Skin epidermis (tissue), 12 donors: ENCODE results near the gene ARID3A.
A peak's percentile ranks its signal among the peaks of the same experiment; 100 is the strongest.

Experiments used
- H3K27ac ChIP-seq, 21 experiments: fragments of 200-600 bp; sonication (generic) in 11 of 21; one replicate each; pipeline ENCODE4 v1.5.0; 2020; ENCODE audit warnings: mild to moderate bottlenecking in 3 of 21, inconsistent platforms in 2 of 21, moderate library complexity in 2 of 21
- H3K4me3 ChIP-seq, 7 experiments: fragments of 200-600 bp; sonication (generic) in 2 of 7; one replicate each; pipeline ENCODE4 v1.5.0; 2020; ENCODE audit warnings: inconsistent platforms in 2 of 7, mild to moderate bottlenecking in 2 of 7, moderate library complexity in 1 of 7

The ARID3A gene

DNA sequence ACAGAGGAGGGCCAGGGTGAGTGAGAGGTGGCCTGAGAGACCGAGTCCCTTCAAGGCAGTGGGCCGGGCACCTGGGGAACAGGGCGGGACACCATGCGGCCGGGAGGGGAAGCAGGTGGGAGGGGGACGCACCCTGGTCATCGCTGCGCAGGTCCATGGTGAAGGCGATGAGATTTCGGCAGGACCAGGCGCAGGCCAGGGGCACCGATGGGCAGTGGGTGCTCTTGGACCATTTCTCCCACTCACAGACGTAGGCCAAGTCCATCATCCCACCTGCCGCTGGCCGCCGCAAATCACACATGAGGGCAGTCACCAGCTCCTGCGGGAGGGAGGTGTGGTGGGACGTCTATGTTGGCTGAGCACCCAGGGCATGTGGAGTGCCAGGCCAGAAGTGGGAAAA, 35.0 kb upstream of the ARID3A start:
- Histone ChIP-seq H3K4me3 (no peak overlapping the region), H3K27ac (peak overlapping the region in 1 of 21 experiments; percentile 38)

DNA sequence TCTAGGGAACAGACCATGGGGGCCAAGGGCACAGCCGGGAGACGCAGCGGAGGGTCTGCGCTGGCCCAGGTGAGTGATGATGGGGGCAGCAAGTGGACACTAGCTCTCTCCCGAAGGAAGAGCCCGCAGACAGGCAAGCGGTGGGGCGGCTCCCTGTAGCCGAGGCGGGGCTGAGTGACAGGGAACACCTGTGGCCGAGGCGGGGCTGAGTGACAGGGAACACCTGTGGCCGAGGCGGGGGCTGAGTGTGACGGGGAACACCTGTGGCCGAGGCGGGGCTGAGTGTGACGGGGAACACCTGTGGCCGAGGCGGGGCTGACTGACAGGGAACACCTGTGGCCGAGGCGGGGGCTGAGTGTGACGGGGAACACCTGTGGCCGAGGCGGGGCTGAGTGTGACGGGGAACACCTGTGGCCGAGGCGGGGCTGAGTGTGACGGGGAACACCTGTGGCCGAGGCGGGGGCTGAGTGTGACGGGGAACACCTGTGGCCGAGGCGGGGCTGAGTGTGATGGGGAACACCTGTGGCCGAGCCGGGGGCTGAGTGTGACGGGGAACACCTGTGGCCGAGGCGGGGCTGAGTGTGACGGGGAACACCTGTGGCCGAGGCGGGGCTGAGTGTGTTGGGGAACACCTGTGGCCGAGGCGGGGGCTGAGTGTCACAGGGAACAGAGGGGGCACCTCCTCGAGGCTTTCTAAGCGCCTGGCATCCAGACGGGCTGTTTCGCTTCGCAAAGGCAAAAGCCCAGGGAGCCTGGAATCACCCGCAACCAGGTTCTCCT, 34.2 kb upstream of the ARID3A start:
- H3K27ac ChIP-seq: peak overlapping the region in 19 of 21 experiments; percentile 86 to 99 (median 98)
- H3K4me3 ChIP-seq: peak overlapping the region; percentile 50 to 94 (median 82)

DNA sequence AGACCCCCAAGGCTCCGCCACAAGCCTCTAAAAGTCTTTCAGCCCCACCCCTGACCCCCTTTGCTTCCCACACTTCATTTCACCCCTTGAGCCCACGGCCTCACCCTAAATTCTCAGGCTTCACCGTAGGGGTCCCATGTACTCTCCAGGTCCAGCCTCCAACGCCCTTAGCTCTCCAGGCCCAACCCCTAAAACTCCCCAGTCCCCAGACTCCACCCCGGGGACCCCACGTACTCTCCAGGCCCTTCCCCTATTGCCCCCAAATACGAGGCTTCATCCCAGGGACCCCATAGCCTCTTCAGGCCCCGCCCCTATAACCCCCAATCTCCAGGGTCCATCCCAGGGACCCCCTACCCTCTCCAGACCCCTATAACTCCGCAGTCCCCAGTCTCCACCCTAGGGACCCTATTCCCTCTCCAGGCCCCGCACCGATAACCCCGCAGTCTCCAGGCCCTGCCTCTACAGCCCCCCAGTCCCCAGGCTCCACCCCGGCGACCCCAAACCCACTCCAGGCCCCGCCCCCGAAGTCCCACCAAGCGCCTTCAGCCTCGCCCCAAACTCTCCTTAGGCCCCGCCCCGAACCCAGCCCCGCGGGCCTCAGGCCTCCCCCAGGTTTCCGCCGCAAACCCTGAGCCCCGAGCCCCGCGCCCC, 33.5 kb upstream of the ARID3A start:
- H3K27ac ChIP-seq: peak overlapping the region; percentile 86 to 99 (median 97)
- peak overlapping the region; percentile 50 to 94 (median 82) for H3K4me3 ChIP-seq

DNA sequence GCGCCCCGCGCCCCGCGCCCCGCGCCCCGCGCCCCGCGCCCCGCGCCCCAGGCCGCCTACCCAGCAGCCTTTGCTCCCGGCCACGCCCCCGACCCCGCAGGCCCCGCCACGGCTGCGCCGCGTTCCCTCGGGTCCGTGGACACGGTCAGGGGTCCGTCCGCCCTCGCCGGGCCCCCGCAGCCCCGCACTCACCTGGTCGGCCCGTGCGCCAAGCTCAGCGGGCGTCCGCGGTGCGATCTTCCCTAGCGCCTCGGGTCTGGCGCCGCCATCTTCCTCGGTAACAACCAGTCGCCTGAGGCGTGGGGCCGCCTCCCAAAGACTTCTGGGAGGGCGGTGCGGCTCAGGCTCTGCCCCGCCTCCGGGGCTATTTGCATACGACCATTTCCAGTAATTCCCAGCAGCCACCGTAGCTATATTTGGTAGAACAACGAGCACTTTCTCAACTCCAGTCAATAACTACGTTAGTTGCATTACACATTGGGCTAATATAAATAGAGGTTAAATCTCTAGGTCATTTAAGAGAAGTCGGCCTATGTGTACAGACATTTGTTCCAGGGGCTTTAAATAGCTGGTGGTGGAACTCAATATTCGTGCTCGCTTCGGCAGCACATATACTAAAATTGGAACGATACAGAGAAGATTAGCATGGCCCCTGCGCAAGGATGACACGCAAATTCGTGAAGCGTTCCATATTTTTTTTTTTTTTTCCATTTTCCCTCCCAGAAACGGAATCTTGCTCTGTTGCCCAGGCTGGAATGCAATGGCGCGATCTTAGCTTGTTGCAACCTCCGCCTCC, 32.7 kb upstream of the ARID3A start, which contains the start of the genes MED16 and RNU6-9:
Gene MED16, minus strand, starts transcription at position 294 of the 796 bp plus-strand sequence. CDS start 2,056 bp downstream, outside the sequence.
Gene RNU6-9, plus strand, starts transcription at position 591 of the 796 bp plus-strand sequence.
- peak within 1 kb of the TSS; percentile 86 to 99 (median 97) for H3K27ac ChIP-seq

DNA sequence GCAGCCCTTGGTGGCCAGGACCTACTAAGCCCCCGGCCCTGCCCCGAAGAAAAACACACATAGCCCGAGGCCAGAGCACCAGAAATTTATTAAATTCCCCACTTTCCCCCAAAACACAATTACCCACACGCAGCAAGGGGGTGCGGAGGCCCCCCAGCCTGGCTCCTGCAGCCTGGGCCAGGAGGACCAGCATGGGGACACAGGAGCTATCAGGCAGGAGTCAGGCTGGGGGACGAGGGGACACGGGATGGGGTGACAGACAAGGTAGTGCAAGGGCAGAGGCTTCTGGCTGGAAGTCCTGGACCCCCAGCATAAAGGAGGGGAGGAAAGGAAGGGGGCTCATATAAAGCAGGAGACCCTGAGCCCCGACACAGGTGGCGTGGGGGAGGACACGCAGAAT, 29.4 kb upstream of the ARID3A start:
- H3K4me3 ChIP-seq: no peak overlapping the region
- no peak overlapping the region for H3K27ac ChIP-seq

More for the DNA sequence above, 32.7 kb upstream of the ARID3A start, which contains the start of the genes MED16 and RNU6-9:
- H3K4me3 ChIP-seq: peak within 1 kb of the TSS; percentile 50 to 94 (median 82)

DNA sequence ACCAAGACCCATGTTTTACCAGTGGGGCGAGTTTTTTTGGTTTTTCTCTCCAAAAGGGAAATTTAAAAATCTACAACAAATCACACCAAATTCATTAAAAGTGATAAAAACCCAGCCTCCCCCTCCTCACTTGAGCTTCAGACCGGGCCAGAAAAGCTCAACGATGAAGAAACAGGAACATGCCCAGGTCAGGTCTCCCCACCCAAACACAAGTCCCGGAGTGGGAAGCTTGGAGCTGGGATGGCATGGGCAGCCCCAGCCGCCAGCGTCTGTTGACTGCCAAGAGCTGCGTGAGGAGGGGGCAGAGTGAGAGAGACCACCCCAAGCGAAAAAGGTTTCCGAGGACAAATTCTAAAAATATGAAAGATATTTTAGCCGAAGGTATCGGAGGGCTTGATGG, 28.8 kb upstream of the ARID3A start:
- H3K27ac ChIP-seq: no peak overlapping the region
- H3K4me3 ChIP-seq: no peak overlapping the region

DNA sequence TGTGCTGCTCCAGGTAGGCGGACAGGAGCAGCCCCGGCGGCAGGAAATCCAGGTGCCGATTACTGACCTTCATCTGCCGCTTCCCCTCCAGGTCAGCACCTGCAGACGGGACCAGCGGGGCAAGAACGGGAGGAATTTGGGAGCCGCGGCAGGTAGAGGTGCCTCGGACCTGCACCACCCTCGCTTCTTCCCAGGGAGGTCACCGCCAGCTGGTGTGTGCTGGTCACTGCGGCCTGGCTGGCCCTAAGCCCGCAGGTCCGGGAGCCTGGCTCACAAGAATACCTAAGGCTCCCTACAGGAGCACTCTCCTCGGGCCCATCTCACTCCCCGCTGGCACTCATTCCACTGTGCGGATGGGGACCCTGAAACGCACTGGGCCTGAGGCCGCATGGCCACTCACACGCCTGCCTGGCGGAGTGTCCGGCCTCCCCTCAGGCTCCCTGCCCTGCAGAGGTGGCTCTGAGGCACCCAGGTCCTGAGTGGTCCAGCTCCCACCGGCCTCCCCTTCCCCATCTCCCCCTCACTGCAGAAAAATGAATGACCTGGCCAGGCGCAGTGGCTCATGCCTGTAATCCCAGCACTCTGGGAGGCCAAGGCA, 28.3 kb upstream of the ARID3A start:
- no peak overlapping the region for H3K27ac ChIP-seq
- no peak overlapping the region for H3K4me3 ChIP-seq

DNA sequence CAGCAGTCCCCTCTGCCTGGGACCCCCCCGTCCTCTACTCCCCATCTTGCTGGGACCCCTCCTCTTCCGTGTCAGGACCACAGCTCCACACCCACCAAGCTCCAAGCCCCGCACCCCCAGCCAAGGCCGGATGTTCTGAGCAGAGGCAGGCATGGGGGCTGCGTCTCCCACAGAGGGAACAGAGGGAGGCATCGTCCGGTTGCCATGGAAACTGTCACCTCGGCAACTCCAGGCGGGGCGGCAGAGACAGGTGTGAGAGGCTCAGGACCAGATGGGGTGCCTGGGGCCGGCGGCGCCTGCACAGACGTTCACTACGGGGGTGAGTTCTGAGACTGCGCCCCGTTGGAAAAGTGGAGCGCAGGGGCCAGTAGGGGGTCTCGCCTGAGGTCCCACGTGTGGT, 27.2 kb upstream of the ARID3A start:
- Histone ChIP-seq H3K27ac (no peak overlapping the region), H3K4me3 (no peak overlapping the region)

DNA sequence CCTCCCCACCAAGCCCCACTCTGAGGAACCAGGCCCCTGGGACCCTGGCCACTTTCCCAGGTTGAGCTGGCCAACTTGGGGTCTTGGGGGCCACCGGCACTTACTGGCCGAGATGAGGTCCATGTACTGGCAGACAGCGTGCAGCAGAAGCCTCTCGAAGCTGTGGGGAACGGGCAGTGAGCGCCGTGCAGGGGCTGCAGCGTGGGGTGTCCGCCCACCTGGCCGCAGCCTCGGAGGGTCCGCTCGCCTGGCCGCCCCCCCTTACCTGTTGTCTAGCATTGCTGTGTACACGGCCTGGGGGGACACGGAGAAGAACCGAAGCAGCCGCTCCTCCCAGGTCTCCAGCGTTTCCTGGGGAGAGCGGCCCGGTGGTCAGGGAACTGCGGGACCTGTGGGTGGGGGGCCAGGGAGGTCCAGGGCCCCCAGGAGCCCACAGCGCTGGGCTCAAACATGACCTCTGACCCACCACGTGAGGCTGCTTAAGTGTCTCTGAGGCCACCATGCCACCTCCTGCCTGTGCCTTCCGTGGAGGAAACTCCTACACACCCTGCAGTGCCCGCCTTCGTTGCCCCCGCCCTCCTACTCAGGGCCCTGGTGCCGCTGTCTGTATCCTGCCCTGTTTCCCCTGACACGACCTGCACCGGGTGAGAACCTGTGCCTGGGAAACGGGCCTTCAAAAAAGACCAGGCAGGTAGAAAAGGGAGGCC, 26.3 kb upstream of the ARID3A start:
- Histone ChIP-seq H3K27ac (no peak overlapping the region), H3K4me3 (no peak overlapping the region)

DNA sequence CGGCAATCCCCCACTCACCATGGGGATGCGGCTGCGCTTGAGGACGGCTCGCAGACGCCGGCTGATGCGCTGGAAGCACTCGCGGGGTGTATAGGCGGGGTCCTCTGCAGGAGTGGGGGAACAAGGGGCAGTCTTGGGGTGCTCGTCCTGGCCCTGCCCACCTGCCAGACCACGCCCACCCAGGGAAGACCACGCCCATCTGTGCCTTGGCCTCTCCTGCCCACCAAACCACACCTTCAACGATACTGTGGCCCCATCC, 25.9 kb upstream of the ARID3A start:
- Histone ChIP-seq H3K27ac (no peak overlapping the region), H3K4me3 (no peak overlapping the region)

DNA sequence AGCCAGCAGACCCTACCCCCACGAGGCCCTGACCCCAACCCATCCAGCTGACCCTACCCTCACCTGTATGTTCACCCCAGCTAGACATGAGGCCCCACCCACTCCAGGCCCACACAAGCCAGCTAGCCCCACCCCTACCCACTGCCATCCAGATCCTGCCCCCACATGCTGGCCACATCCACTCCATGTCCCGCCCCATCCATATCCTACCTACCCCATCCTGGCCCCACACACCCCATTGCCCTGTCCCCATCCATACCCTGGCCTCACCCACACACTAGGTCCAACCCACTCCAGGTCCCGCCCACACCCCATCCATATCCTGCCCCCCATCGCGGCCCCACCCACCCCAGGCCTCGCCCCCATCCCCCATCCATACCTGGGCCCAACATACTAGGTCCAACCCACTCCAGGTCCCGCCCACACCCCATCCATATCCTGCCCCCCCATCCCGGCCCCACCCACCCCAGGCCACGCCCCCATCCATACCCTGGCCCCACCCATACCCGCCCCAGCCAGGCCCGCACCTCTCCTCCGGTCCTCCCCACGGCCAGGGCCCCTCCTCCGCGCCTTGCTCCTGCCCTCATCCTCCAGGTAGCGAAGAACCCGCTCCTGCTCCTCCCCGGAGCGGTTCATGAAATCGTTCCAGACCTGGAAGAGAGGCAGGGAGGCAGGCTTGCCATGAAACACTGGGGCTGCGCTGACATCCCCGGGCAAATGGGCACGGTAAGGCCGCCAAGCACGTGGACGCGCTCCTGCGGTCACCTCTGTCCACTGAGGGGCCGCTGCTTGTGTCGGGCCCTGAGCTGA, 25.3 kb upstream of the ARID3A start:
- Histone ChIP-seq H3K27ac (no peak overlapping the region), H3K4me3 (no peak overlapping the region)

DNA sequence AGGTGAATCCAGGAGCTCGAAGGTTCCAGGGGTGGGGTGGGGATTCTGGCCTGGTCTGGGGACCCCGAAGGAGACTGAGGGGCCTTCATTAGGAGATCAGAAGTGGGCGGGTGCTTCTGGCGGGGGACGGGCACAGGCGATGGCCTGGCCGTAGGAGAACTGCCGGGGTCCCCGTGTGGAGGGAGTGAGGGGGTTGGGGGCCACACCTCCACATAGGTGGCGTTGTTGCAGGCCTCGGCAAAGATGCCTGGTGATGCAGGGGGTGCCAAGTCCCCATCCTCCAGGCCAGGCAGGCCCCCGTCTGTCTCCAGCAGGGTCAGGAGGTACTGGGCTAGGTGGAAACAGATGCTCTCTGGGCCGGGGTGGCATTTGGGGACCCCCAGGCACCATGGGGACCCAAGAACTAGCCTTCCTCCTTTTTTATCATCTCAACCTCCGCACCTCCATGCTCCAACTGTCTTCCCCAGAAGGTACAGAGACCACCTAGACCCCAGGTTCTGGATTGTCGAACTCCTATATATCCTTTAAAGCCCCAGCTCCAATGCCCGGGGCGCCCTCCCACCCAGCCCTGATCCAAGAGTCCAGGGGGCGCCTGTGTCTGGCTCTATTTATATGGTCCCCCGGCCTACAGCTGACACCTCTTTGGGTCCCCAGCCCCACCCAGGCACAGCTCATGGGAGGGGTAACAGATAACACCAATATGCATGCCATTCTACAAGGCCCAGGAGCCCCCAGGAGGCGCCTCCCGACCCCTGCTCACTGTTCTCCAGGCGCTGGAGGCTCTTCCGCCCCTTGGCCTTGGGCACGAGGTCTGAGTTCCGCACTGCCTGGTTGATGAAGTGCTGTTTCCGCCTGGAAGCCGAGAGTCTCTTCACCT, 24.4 kb upstream of the ARID3A start:
- H3K4me3 ChIP-seq: no peak overlapping the region
- no peak overlapping the region for H3K27ac ChIP-seq

DNA sequence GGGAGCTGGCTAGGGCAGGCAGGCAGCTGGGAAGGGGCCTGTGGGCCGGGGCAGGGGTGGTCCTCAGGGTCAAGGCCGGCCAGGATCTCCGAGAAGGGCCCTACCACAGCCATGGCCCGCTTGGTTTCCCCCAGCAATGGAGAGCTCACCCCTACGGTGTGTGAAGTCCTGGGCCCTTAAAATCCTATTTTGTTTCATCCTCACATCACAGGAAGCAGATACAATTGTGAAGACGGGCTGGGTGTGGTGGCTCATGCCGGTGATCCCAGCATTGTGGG, 23.8 kb upstream of the ARID3A start:
- Histone ChIP-seq H3K4me3 (no peak overlapping the region), H3K27ac (no peak overlapping the region)

DNA sequence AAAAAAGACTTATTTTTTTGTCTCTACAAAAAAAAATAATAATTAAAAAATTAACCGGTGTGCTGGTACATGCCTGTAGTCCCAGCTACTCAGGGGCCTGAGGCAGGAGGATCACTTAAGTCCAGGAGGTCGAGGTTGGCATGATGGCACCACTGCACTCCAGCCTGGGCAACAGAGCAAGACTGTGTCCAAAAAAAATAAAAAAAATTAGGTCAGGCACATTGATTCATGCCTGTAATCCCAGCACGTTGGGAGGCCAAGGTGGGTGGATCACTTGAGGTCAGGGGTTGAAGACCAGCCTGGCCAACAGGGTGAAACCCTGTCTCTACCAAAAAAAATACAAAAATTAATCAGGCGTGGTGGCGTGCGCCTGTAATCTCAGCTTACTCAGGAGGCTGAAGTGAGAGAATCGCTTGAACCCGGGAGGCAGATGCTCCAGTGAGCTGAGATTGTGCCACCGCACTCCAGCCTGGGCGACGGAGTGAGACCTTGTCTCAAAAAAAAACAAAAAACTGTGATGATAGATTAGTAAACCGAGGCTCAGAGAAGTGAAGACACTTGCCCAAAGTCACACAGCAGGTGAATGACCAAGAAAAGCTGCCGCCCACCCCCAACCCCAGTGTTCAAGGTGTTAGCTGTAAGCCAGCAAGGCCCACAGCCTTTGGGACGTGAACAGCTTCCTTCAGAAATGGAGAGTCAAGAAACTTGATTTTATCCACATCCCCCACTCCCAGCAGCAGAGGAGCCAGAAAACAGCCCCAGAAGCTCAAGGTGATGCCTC, 23.2 kb upstream of the ARID3A start:
- H3K4me3 ChIP-seq: no peak overlapping the region
- no peak overlapping the region for H3K27ac ChIP-seq

DNA sequence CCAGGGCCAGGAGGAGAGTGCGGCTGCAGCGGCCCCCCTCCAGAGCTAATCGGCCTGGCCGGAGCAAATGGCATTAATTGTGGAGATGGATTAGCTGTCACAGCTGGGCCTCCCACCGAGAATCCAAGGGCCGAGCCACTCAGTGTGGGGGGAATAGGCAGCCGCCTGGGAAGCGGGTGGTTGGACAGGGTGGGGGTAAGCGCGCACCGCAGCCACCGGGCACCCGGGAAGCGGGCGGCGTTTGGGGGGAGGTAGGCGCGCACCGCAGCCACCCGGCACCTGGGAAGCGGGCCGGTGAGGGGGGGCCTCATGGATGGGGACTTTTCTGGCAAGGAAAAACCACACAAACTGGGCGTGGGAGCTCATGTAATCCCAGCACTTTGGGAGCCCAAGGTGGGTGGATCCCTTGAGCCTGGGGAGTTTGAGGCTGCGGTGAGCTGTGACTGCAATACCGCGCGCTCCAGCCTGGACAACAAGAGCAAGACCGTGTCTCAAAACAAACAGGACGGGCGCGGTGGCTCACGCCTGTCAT, 22.5 kb upstream of the ARID3A start:
- Histone ChIP-seq H3K27ac (no peak overlapping the region), H3K4me3 (no peak overlapping the region)

DNA sequence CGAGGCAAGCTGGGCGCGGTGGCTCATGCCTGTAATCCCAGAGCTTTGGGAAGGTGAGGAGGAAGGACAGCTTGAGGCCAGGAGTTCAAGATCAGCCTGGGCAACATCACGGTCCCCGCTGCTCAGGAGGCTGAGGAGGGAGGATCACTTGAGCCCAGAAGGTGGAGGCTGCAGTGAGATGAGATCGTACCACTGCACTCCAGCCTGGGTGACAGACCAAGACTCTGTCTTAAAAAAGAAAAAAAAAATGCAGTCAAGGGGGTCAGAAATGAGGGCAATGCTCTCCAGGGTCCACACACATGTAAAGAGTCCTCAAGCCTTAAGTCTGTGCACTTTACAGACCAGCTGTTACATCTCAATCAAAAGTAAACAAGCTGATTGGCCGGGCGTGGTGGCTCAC, 21.3 kb upstream of the ARID3A start:
- Histone ChIP-seq H3K27ac (no peak overlapping the region), H3K4me3 (no peak overlapping the region)

DNA sequence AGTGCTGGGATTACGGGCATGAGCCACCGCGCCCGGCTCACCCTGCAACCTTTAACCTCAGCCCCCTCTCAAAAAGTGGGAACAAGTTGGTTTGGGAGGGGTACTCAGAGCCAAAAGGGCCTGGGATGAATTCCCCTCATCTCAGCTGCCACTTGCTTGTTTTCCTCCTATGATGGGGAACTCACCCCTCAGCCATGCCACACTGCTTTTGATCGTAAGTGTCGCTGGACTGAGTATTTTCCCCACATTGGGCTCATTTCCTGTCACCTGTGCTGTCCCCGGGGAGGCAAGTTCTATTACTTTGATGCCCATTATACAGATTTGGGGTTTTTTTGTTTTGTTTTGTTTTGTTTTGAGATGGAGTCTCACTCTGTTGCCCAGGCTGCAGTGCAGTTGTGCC, 19.4 kb upstream of the ARID3A start:
- peak overlapping the region in 4 of 21 experiments; percentile 53 to 96 (median 90) for H3K27ac ChIP-seq
- no peak overlapping the region for H3K4me3 ChIP-seq
